HEK293 (cell line): ENCODE results near the gene MTFR1L.

Experiments
- ZNF24 ChIP-seq: fragments of 450-650 bp; formaldehyde crosslinking; IDR thresholded peaks from 2 replicates; pipeline ENCODE4 v1.5.1; 2016; ENCODE audit warnings: missing biosample characterization, missing genetic modification characterization
- TF ChIP-seq, protein P1 (sequence below): fragments of 450-650 bp; formaldehyde crosslinking; IDR thresholded peaks from 2 replicates; pipeline ENCODE4 v1.5.1; 2016; ENCODE audit warnings: missing biosample characterization, missing genetic modification characterization

DNA sequence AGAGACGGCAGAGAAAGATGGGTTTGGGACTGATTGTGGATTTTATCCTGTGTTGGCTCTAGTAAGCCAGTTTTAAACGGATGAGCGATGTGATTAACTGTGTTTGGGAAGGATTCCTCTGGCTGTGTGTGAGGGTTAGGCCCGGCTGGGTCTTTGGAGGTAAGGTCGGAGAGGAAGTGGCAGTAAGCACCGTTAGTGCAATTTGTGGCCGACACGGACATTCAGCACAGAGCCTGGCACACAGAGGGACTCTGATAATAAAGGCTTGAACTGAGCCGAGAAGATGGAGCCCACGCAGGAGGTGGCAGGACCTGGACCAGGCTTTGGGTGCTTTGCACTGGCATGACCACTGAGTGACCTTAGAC lies 1.3 kb downstream of the MTFR1L start:
- no peak for TF ChIP-seq ZNF24 (tag by site-specific recombination)
- TF ChIP-seq, protein P1, sequence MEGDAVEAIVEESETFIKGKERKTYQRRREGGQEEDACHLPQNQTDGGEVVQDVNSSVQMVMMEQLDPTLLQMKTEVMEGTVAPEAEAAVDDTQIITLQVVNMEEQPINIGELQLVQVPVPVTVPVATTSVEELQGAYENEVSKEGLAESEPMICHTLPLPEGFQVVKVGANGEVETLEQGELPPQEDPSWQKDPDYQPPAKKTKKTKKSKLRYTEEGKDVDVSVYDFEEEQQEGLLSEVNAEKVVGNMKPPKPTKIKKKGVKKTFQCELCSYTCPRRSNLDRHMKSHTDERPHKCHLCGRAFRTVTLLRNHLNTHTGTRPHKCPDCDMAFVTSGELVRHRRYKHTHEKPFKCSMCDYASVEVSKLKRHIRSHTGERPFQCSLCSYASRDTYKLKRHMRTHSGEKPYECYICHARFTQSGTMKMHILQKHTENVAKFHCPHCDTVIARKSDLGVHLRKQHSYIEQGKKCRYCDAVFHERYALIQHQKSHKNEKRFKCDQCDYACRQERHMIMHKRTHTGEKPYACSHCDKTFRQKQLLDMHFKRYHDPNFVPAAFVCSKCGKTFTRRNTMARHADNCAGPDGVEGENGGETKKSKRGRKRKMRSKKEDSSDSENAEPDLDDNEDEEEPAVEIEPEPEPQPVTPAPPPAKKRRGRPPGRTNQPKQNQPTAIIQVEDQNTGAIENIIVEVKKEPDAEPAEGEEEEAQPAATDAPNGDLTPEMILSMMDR (tag by site-specific recombination), result no peak
